Measurements from ENCODE around the gene BNIP2.

The BNIP2 gene

GRCh38 chr15:59622289-59622688 lies 66.8 kb downstream of the BNIP2 start:
- DNase-seq (ENCODE audit: low read depth): peak; percentile 10

- no peak for DNase-seq (ENCODE audit: low read depth)
Measured at GRCh38 chr15:59618406-59618805, 70.7 kb downstream of the BNIP2 start.

- DNase-seq (ENCODE audit: low read depth): no peak
Measured at GRCh38 chr15:59616379-59616778, 72.7 kb downstream of the BNIP2 start.

GRCh38 chr15:59615661-59616060 lies 73.5 kb downstream of the BNIP2 start:
- DNase-seq (ENCODE audit: low read depth): no peak

GRCh38 chr15:59614153-59614552 lies 75.0 kb downstream of the BNIP2 start:
- DNase-seq (ENCODE audit: low read depth): no peak

GRCh38 chr15:59611276-59612260 lies 77.6 kb downstream of the BNIP2 start, which contains the start of gene GCNT3:
Gene GCNT3, plus strand, starts transcription at chr15:59611783. Its CDS starts 6,456 bp downstream, at chr15:59618239.
- peak; percentile 12 for DNase-seq (ENCODE audit: low read depth)

- DNase-seq (ENCODE audit: low read depth): no peak
Measured at GRCh38 chr15:59609730-59610712, 79.1 kb downstream of the BNIP2 start.

Data from fibroblast of the conjunctiva (primary cell).